Measurements from ENCODE around the gene SETBP1. TPM values are rescaled to one million over a fixed set of nuclear protein-coding genes. Genes with fewer than 3 reads are reported as not detected.

SETBP1 gene
- total and polyA plus RNA-seq, 2 of the 8 experiments (the other 6 are each of a cell fraction or from before 2014, with no cell fraction given), result 2.0 to 6.5 TPM

- no peak overlapping the region for H2AK5ac ChIP-seq (ENCODE audit: low read depth, low read length)
- no peaks in the 10 kb centered on the region for H3K79me1 ChIP-seq (ENCODE audit: low read depth, low read length)
- CTCF ChIA-PET (ENCODE audit: partially characterized antibody), result interaction anchor here (1.1 kb wide), 1 partner anchor 282 kb away, joined by 3 read pairs; no protein-coding TSS in a partner anchor
- WGBS, 2 experiments (ENCODE audit: extremely low coverage in 1 of 2, insufficient coverage in 1 of 2, insufficient read length in 1 of 2, insufficient replicate concordance in 2 of 2, low coverage in 1 of 2, low lambda C conversion rate in 2 of 2, missing lambda C conversion rate in 1 of 2), result 95% methylated on average over 3 of the region's 3 CpGs; no CpG with 5 or more reads in 1 of the 2 experiments
- H3K18ac ChIP-seq (ENCODE audit: extremely low read depth, low read length), result no peak overlapping the region
- DNase-seq (ENCODE audit: low read depth in 1 of 2, low spot score in 2 of 2) (no peak), FAIRE-seq (no peak)
- H4K20me1 ChIP-seq (replicated peaks in 1 of 2; ENCODE audit: control insufficient read depth in 1 of 2, insufficient read depth in 2 of 2, low read length in 2 of 2), result no peaks in the 10 kb centered on the region
- no peak overlapping the region for H3K23ac ChIP-seq (ENCODE audit: insufficient read length)
- H3K23me2 ChIP-seq (ENCODE audit: low read depth, low read length), result no peaks in the 10 kb centered on the region; the same call in 1 of the 2 replicates
- H3K4me2 ChIP-seq (ENCODE audit: insufficient read depth in 1 of 2, low read depth in 2 of 2, low read length in 2 of 2), result no peak overlapping the region
- H3K27me3 ChIP-seq (replicated peaks in 1 of 4; ENCODE audit: control insufficient read depth in 3 of 4, extremely low read depth in 1 of 4, insufficient read depth in 3 of 4, low read length in 3 of 4), result no peaks in the 10 kb centered on the region
- no peak overlapping the region for H2BK12ac ChIP-seq (ENCODE audit: low read depth, low read length)
- peaks cover 0 to 4% (median 3%) of the 10 kb centered on the region in 4 experiments; a peak in 1 of 7 replicates for H3K4me1 ChIP-seq (replicated peaks in 1 of 4; ENCODE audit: control insufficient read depth in 3 of 4, insufficient read depth in 4 of 4, low read length in 3 of 4)
- H3K14ac ChIP-seq (ENCODE audit: insufficient read length), result no peak overlapping the region
- H3K4me3 ChIP-seq (ENCODE audit: extremely low read depth in 1 of 4, insufficient read depth in 2 of 4, low read depth in 3 of 4, low read length in 4 of 4), result no peak overlapping the region
- no peaks in the 10 kb centered on the region for H3K9me3 ChIP-seq (ENCODE audit: insufficient read depth in 2 of 2, low read depth in 1 of 2, low read length in 1 of 2)
- H2BK5ac ChIP-seq (ENCODE audit: low read depth, low read length), result no peak overlapping the region
- no peak overlapping the region for H2BK120ac ChIP-seq (replicated peaks; ENCODE audit: low read depth, low read length)
- POLR2A ChIA-PET (ENCODE audit: partially characterized antibody), result no interaction called here
- H2BK20ac ChIP-seq (ENCODE audit: low read length), result no peak overlapping the region
- H2AFZ ChIP-seq (ENCODE audit: low read length), result no peak overlapping the region
- H2BK15ac ChIP-seq (ENCODE audit: low read length), result no peak overlapping the region
- H3K27ac ChIP-seq (ENCODE audit: low read depth, low read length), result no peak overlapping the region
- H4K5ac ChIP-seq (ENCODE audit: insufficient read length, low read depth, low read length), result no peak overlapping the region
- H3K36me3 ChIP-seq (ENCODE audit: control insufficient read depth in 2 of 4, insufficient read depth in 4 of 4, low read length in 3 of 4), result no peaks in the 10 kb centered on the region
- H3K4ac ChIP-seq (replicated peaks; ENCODE audit: insufficient read length, low read depth, low read length), result no peak overlapping the region
- no peak overlapping the region for H3K9ac ChIP-seq (replicated peaks in 1 of 4; ENCODE audit: extremely low read depth in 1 of 4, low read depth in 3 of 4, low read length in 3 of 4)
- no peak overlapping the region for H4K8ac ChIP-seq (ENCODE audit: extremely low read depth, insufficient read depth, low read length)
- H3K79me2 ChIP-seq (ENCODE audit: control insufficient read depth in 1 of 2, insufficient read depth in 2 of 2, low read length in 2 of 2), result no peaks in the 10 kb centered on the region
- no peak overlapping the region for H3K56ac ChIP-seq (replicated peaks; ENCODE audit: insufficient read length, low read depth, low read length)
- no peak for TF ChIP-seq KDM5A (IDR thresholded peaks at IDR 0.05; ENCODE audit: low read length)
- no peak for TF ChIP-seq ASH2L (IDR thresholded peaks at IDR 0.05; ENCODE audit: low read length)
- no peak for TF ChIP-seq TAF1 (IDR thresholded peaks at IDR 0.05; ENCODE audit: low read depth, low read length)
- no peak for TF ChIP-seq BACH1 (IDR thresholded peaks at IDR 0.05; ENCODE audit: low read length)
- no peak overlapping the region for H4K91ac ChIP-seq (replicated peaks; ENCODE audit: insufficient read length, low read length)
Measured at GRCh38 chr18:45102126-45102525, 421.4 kb downstream of the SETBP1 start.

Data from H1 (cell line).